GM23248 (cell line): Measurements from ENCODE around the gene PPP6R3. TPM values are rescaled to one million over a fixed set of nuclear protein-coding genes. Genes with fewer than 3 reads are reported as not detected.

Experiments
- DNase-seq: peaks from one replicate; pipeline ENCODE4 v3.0.0-alpha.2; 2015
- H2AFZ ChIP-seq: fragments of 200-600 bp; sonication (generic); 2 replicates; pipeline ENCODE4 v1.6.1; 2016; ENCODE audit warnings: antibody characterized with exemption
- H3F3A ChIP-seq: fragments of 200-600 bp; sonication (generic); 2 replicates; pipeline ENCODE4 v1.6.1; 2016; ENCODE audit warnings: mild to moderate bottlenecking, antibody characterized with exemption, mixed run types; ENCODE audit not compliant: insufficient read depth
- H3K27ac ChIP-seq: fragments of 200-600 bp; sonication (generic); 2 replicates; pipeline ENCODE4 v1.5.1; 2016; ENCODE audit warnings: mild to moderate bottlenecking
- H3K27me3 ChIP-seq: fragments of 200-600 bp; sonication (generic); replicated peaks from 2 replicates; pipeline ENCODE4 v1.6.1; 2016; ENCODE audit warnings: mild to moderate bottlenecking; ENCODE audit not compliant: insufficient read depth
- H3K36me3 ChIP-seq: fragments of 200-600 bp; sonication (generic); 2 replicates; pipeline ENCODE4 v1.6.1; 2016; ENCODE audit warnings: low read depth, mild to moderate bottlenecking
- H3K4me1 ChIP-seq: fragments of 200-600 bp; sonication (generic); 2 replicates; pipeline ENCODE4 v1.6.1; 2016; ENCODE audit warnings: mild to moderate bottlenecking; ENCODE audit not compliant: insufficient read depth
- H3K4me2 ChIP-seq: fragments of 200-600 bp; sonication (generic); one replicate; pipeline ENCODE4 v1.6.1; 2016; ENCODE audit warnings: mild to moderate bottlenecking; ENCODE audit not compliant: unreplicated experiment
- H3K4me3 ChIP-seq: fragments of 200-600 bp; sonication (generic); 2 replicates; pipeline ENCODE4 v1.5.1; 2016; ENCODE audit warnings: mild to moderate bottlenecking
- H3K79me2 ChIP-seq: fragments of 200-600 bp; sonication (generic); 2 replicates; pipeline ENCODE4 v1.6.1; 2016; ENCODE audit warnings: mild to moderate bottlenecking; ENCODE audit not compliant: insufficient read depth
- H3K9ac ChIP-seq: fragments of 200-600 bp; sonication (generic); 2 replicates; pipeline ENCODE4 v1.6.1; 2016; ENCODE audit warnings: mild to moderate bottlenecking
- H3K9me2 ChIP-seq: fragments of 200-600 bp; sonication (generic); 2 replicates; pipeline ENCODE4 v1.6.1; 2016; ENCODE audit warnings: mixed run types, mild to moderate bottlenecking, moderate library complexity; ENCODE audit not compliant: insufficient read depth
- H3K9me3 ChIP-seq: fragments of 200-600 bp; sonication (generic); one replicate; pipeline ENCODE4 v1.6.1; 2017; ENCODE audit warnings: low read depth
- H4K20me1 ChIP-seq: fragments of 200-600 bp; sonication (generic); 2 replicates; pipeline ENCODE4 v1.6.0; 2016; ENCODE audit not compliant: insufficient read depth
- EZH2 ChIP-seq: fragments of 200-600 bp; sonication (generic); IDR thresholded peaks from 2 replicates; pipeline ENCODE4 v1.6.1; 2018; ENCODE audit warnings: antibody characterized with exemption, mild to moderate bottlenecking; ENCODE audit not compliant: insufficient read depth, poor library complexity, severe bottlenecking
- EZH2phosphoT487 ChIP-seq: fragments of 200-600 bp; sonication (generic); IDR thresholded peaks from 2 replicates; pipeline ENCODE4 v1.6.1; 2018; ENCODE audit warnings: antibody characterized with exemption, moderate library complexity, mild to moderate bottlenecking, low read depth; ENCODE audit not compliant: insufficient read depth
- WGBS, 2 experiments: methylation state at CpG; one replicate each; pipeline ENCODE4 v1.1.6; 2015 to 2017; ENCODE audit warnings: low lambda C conversion rate in 2 of 2, low coverage in 1 of 2; ENCODE audit errors: missing lambda C conversion rate in 2 of 2; 5-methylcytosine and 5-hydroxymethylcytosine counted together
- in situ Hi-C: fragments of 300-500 bp; cut with MboI; formaldehyde crosslinking; loops from 2 replicates; pipeline ENCODE4 v1.15.0; 2020
- polyA plus RNA-seq: library from polyadenylated mRNA; unstranded; fragments of >200 nt; fragmentation: Nextera tagmentation; extraction: Ambion mirVana; gene quantifications from 2 replicates; pipeline ENCODE4 v1.2.1, GENCODE V29; 2016
- total RNA-seq: library from RNA; depleted of rRNA; stranded (reverse); fragments of >200 nt; shearing (Covaris generic); gene quantifications from 2 replicates; pipeline ENCODE4 v1.2.3, GENCODE V29; 2014

PPP6R3 gene
- total and polyA plus RNA-seq, 2 experiments from 2014 or later: 47.5 to 96.0 TPM

GRCh38 chr11:68500206-68500605 is 39.7 kb downstream of the PPP6R3 start:
- no peaks in the 10 kb centered on the region for H3K36me3 ChIP-seq
- H3K79me2 ChIP-seq: peaks cover 100% of the 10 kb centered on the region
- H3K27ac ChIP-seq: no peak overlapping the region
- WGBS, 2 experiments: 83 to 88% methylated on average over 2 of the region's 2 CpGs
- no peak overlapping the region for H3K9ac ChIP-seq
- TF ChIP-seq EZH2 (no peak), EZH2phosphoT487 (no peak)
- no peaks in the 10 kb centered on the region for H3K9me3 ChIP-seq
- peaks cover 55% of the 10 kb centered on the region for H4K20me1 ChIP-seq
- H3K4me2 ChIP-seq: no peak overlapping the region
- H2AFZ ChIP-seq: no peak overlapping the region
- no peaks in the 10 kb centered on the region for H3F3A ChIP-seq
- in situ Hi-C loops: no loop called here
- no peak for DNase-seq
- H3K4me3 ChIP-seq: no peak overlapping the region
- peaks cover 14% of the 10 kb centered on the region for H3K4me1 ChIP-seq
- H3K9me2 ChIP-seq: no peaks in the 10 kb centered on the region
- H3K27me3 ChIP-seq: no peaks in the 10 kb centered on the region

DNA sequence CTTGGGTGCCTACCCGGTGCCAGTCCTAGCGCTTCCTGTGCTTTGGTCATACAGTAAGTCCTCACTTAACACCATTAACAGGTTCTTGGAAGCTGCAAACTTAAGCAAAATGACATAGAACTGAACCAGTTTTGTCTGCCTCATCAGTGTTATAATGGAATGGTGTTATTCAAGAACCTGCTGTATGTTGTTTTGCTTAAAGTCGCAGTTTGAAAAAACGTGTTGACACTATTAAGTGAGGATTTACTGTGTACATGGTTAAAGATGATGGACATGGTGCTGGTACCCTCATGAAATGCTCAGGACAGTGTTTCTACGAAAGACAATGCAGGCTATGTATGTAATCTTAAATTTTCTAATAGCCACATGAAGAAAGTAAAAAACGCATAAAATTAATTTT is 41.3 kb downstream of the PPP6R3 start:
- H2AFZ ChIP-seq: no peak overlapping the region
- TF ChIP-seq EZH2: no peak
- no peak for TF ChIP-seq EZH2phosphoT487
- H3K27me3 ChIP-seq: no peaks in the 10 kb centered on the region
- H3K27ac ChIP-seq: no peak overlapping the region
- no peaks in the 10 kb centered on the region for H3K9me2 ChIP-seq
- in situ Hi-C loops: no loop called here
- H3K4me2 ChIP-seq: no peak overlapping the region
- peaks cover 52% of the 10 kb centered on the region for H4K20me1 ChIP-seq
- peaks cover 100% of the 10 kb centered on the region for H3K79me2 ChIP-seq
- no peaks in the 10 kb centered on the region for H3K9me3 ChIP-seq
- peaks cover 24% of the 10 kb centered on the region for H3K4me1 ChIP-seq
- H3F3A ChIP-seq: peaks cover 10% of the 10 kb centered on the region; the same call in 1 of the 2 replicates
- no peaks in the 10 kb centered on the region for H3K36me3 ChIP-seq
- no peak overlapping the region for H3K9ac ChIP-seq
- WGBS, 2 experiments: 95 to 98% methylated on average over 6 of the region's 6 CpGs
- H3K4me3 ChIP-seq: no peak overlapping the region
- DNase-seq: no peak

DNA sequence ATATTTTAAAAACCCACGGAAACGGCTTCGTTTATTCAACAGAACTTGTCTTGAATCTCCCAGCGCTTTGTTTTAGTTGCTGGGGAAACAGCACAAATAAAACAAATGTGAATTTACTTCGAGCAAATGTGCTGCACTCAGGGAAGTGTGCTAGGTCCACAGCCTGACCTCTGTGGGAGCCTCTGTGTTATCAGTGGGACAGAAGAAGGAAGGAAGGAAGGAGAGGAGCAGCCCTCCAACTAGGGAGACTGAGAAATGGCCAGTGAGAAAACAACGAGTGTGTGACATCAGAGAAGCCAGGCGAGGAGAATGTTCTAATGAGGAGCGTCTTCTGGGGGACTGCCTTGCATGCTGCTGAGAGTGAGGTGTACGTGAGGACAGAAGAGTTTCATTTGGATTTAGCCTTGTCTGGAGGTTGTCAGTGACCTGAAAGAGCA is 42.7 kb downstream of the PPP6R3 start:
- H3K27me3 ChIP-seq: no peaks in the 10 kb centered on the region
- H3K27ac ChIP-seq: no peak overlapping the region
- no peak overlapping the region for H3K4me2 ChIP-seq
- 36 to 37% methylated on average over 9 of the region's 9 CpGs for WGBS, 2 experiments
- H3K36me3 ChIP-seq: no peaks in the 10 kb centered on the region
- no peaks in the 10 kb centered on the region for H3K9me3 ChIP-seq
- H3K4me1 ChIP-seq: peaks cover 25% of the 10 kb centered on the region
- peaks cover 100% of the 10 kb centered on the region for H3K79me2 ChIP-seq
- H2AFZ ChIP-seq: no peak overlapping the region
- in situ Hi-C loops: no loop called here
- no peaks in the 10 kb centered on the region for H3K9me2 ChIP-seq
- no peak for TF ChIP-seq EZH2
- H3F3A ChIP-seq: peaks cover 13% of the 10 kb centered on the region; the same call in 1 of the 2 replicates
- no peak overlapping the region for H3K4me3 ChIP-seq
- DNase-seq: no peak
- H3K9ac ChIP-seq: no peak overlapping the region
- peaks cover 52% of the 10 kb centered on the region for H4K20me1 ChIP-seq

DNA sequence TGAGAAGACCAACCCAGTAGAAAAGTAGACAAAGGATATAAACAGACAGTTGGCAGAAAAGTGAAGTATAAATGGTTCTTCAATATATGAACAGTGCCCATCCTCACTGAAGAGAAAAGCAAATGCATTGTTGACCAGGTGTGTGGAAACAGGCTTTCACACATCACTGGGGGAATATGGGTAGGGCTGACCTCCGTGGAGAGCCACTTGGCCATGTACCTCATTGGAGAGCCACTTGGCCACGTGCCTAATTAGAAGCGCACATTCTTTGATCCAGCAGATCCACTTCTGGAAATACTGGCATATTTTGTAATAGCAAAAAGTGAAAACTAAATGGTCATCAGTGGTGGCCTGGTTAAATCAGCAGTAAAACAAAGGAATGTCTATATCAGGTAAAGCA is 43.2 kb downstream of the PPP6R3 start:
- no peak overlapping the region for H3K9ac ChIP-seq
- peaks cover 25% of the 10 kb centered on the region for H3K4me1 ChIP-seq
- no peaks in the 10 kb centered on the region for H3K27me3 ChIP-seq
- no peak overlapping the region for H3K4me3 ChIP-seq
- H3K9me2 ChIP-seq: no peaks in the 10 kb centered on the region
- WGBS, 2 experiments: 69 to 73% methylated on average over 3 of the region's 3 CpGs
- no peaks in the 10 kb centered on the region for H3K36me3 ChIP-seq
- H2AFZ ChIP-seq: no peak overlapping the region
- H3K79me2 ChIP-seq: peaks cover 100% of the 10 kb centered on the region
- no peaks in the 10 kb centered on the region for H3K9me3 ChIP-seq
- DNase-seq: no peak
- peaks cover 47% of the 10 kb centered on the region for H4K20me1 ChIP-seq
- no peak overlapping the region for H3K27ac ChIP-seq
- TF ChIP-seq EZH2: no peak
- no peak for TF ChIP-seq EZH2phosphoT487
- H3K4me2 ChIP-seq: no peak overlapping the region
- in situ Hi-C loops: no loop called here
- peaks cover 19% of the 10 kb centered on the region; the same call in 1 of the 2 replicates for H3F3A ChIP-seq

DNA sequence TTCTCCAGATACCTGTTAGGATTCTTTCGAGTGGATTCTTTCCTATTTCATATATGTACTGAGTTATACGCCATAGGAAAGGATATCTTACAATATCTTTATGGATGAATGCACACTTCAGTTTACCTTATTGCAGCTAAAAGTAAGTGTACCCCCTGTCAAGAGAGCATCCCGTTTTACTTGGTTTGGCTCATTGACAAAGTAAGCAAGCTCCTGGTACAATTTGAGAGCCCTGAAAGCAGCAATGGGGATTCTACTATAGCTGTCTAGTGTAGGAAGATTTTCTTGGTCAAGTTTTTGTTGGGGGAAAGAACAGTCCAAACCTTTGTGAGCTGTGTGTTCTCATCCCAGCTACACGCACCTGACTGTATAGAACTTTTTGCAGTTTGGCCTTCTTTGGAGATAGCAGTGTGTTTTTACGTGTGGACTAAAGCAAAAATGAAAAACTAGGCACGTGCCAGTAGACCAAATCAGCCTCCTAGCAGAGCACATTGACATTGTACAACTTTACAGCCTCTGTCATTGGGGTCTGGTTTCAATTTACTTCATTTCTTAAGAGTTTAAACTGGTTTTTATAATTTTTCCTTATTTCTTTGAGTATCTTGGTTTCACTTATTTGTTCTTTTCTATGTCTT is 44.0 kb downstream of the PPP6R3 start:
- TF ChIP-seq EZH2: no peak
- Histone ChIP-seq H4K20me1 (peaks cover 41% of the 10 kb centered on the region), H3K9ac (no peak overlapping the region), H3K9me3 (no peaks in the 10 kb centered on the region), H3K36me3 (no peaks in the 10 kb centered on the region), H3F3A (peaks cover 22% of the 10 kb centered on the region; the same call in 1 of the 2 replicates), H3K4me3 (no peak overlapping the region), H3K4me2 (peak overlapping the region; percentile 3), H3K4me1 (peaks cover 33% of the 10 kb centered on the region), H2AFZ (no peak overlapping the region), H3K27me3 (no peaks in the 10 kb centered on the region), H3K79me2 (peaks cover 100% of the 10 kb centered on the region), H3K27ac (no peak overlapping the region), H3K9me2 (no peaks in the 10 kb centered on the region)
- 49 to 55% methylated on average over 6 of the region's 6 CpGs for WGBS, 2 experiments
- in situ Hi-C loops: no loop called here
- no peak for DNase-seq
